Thymus (tissue), 11 donors: ENCODE measurements around the gene PATJ. TPM values are rescaled to one million over a fixed set of nuclear protein-coding genes. Genes with fewer than 3 reads are reported as not detected.

Experiments used
- DNase-seq, 9 donors: peaks; one replicate each; pipeline ENCODE4 v3.0.0-alpha.2; 2013; ENCODE audit warnings: low spot score in 9 of 9, low read depth in 6 of 9, missing footprints in 1 of 9
- H3K27ac ChIP-seq, 2 donors: one replicate each; pipeline ENCODE4 v1.5.1; 2013; ENCODE audit warnings: control low read depth in 1 of 2, low read depth in 1 of 2, low read length in 1 of 2, mild to moderate bottlenecking in 1 of 2, moderate library complexity in 1 of 2
- H3K27me3 ChIP-seq, 2 donors: one replicate each; pipeline ENCODE4 v1.5.1; 2013; ENCODE audit warnings: low read length in 1 of 2; ENCODE audit not compliant: control insufficient read depth in 2 of 2, insufficient read depth in 1 of 2
- H3K36me3 ChIP-seq, 2 donors: one replicate each; pipeline ENCODE4 v1.5.1; 2013; ENCODE audit warnings: low read length in 1 of 2, mild to moderate bottlenecking in 1 of 2, moderate library complexity in 1 of 2; ENCODE audit not compliant: control insufficient read depth in 2 of 2, insufficient read depth in 2 of 2
- H3K4me1 ChIP-seq, 2 donors: one replicate each; pipeline ENCODE4 v1.5.1; 2013; ENCODE audit warnings: low read length in 2 of 2; ENCODE audit not compliant: control insufficient read depth in 2 of 2, insufficient read depth in 2 of 2
- H3K4me3 ChIP-seq, 2 donors: one replicate each; pipeline ENCODE4 v1.5.1; 2013; ENCODE audit warnings: low read length in 2 of 2, control low read depth in 1 of 2, mild to moderate bottlenecking in 1 of 2
- H3K9me3 ChIP-seq, 2 donors: one replicate each; pipeline ENCODE4 v1.5.1; 2013; ENCODE audit warnings: low read length in 1 of 2, mild to moderate bottlenecking in 1 of 2; ENCODE audit not compliant: control insufficient read depth in 2 of 2, insufficient read depth in 1 of 2
- WGBS: extraction: QIAGEN DNeasy Blood & Tissue Kit; methylation state at CpG from one replicate; pipeline ENCODE4 v1.1.7; 2013; 5-methylcytosine and 5-hydroxymethylcytosine counted together
- polyA plus RNA-seq: library from polyadenylated mRNA; stranded (reverse); fragments of 200-250 nt; gene quantifications from one replicate; pipeline ENCODE4 v1.2.3, GENCODE V29; 2013
- total RNA-seq: library from RNA; stranded (reverse); fragments of 120-200 nt; gene quantifications from one replicate; pipeline ENCODE4 v1.2.4, GENCODE V29; 2013
- donor health status: healthy.

PATJ gene
- total and polyA plus RNA-seq, 2 donors = 8.6 to 12.4 TPM

GRCh38 chr1:61746813-61747212, 4.5 kb downstream of the PATJ start:
- peaks cover 9 to 11% of the 10 kb centered on the region in 2 donors for H3K27me3 ChIP-seq
- WGBS = 97% methylated on average over 1 of the region's 1 CpG
- DNase-seq = no peak
- H3K9me3 ChIP-seq = no peaks in the 10 kb centered on the region
- H3K27ac ChIP-seq = no peak overlapping the region
- peaks cover 3 to 5% of the 10 kb centered on the region in 2 donors for H3K4me1 ChIP-seq
- no peaks in the 10 kb centered on the region for H3K36me3 ChIP-seq
- no peak overlapping the region for H3K4me3 ChIP-seq

GRCh38 chr1:61748566-61748965, 6.3 kb downstream of the PATJ start:
- H3K27ac ChIP-seq = no peak overlapping the region
- H3K27me3 ChIP-seq = no peaks in the 10 kb centered on the region
- 97% methylated on average over 4 of the region's 4 CpGs for WGBS
- no peaks in the 10 kb centered on the region for H3K36me3 ChIP-seq
- H3K4me3 ChIP-seq = no peak overlapping the region
- no peaks in the 10 kb centered on the region for H3K4me1 ChIP-seq
- H3K9me3 ChIP-seq = no peaks in the 10 kb centered on the region
- no peak for DNase-seq

- Histone ChIP-seq H3K4me1 (no peaks in the 10 kb centered on the region), H3K4me3 (no peak overlapping the region), H3K36me3 (no peaks in the 10 kb centered on the region), H3K27ac (no peak overlapping the region), H3K9me3 (no peaks in the 10 kb centered on the region), H3K27me3 (no peaks in the 10 kb centered on the region)
- DNase-seq = no peak
- WGBS = 97% methylated on average over 2 of the region's 2 CpGs
These were observed 7.3 kb downstream of the PATJ start for GRCh38 chr1:61749574-61749973.

- H3K4me1 ChIP-seq = no peaks in the 10 kb centered on the region
- 97% methylated on average over 1 of the region's 1 CpG for WGBS
- H3K27me3 ChIP-seq = no peaks in the 10 kb centered on the region
- no peak overlapping the region for H3K27ac ChIP-seq
- DNase-seq = no peak
- no peaks in the 10 kb centered on the region for H3K36me3 ChIP-seq
- H3K9me3 ChIP-seq = no peaks in the 10 kb centered on the region
- no peak overlapping the region for H3K4me3 ChIP-seq
These were observed 10.7 kb downstream of the PATJ start for GRCh38 chr1:61752921-61753389.

- Histone ChIP-seq H3K4me3 (no peak overlapping the region), H3K27ac (no peak overlapping the region), H3K36me3 (no peaks in the 10 kb centered on the region), H3K4me1 (no peaks in the 10 kb centered on the region), H3K9me3 (no peaks in the 10 kb centered on the region), H3K27me3 (no peaks in the 10 kb centered on the region)
- DNase-seq = no peak
- WGBS = 97% methylated on average over 1 of the region's 1 CpG
These were observed 11.8 kb downstream of the PATJ start for GRCh38 chr1:61753998-61754508.

- no peaks in the 10 kb centered on the region for H3K9me3 ChIP-seq
- H3K4me1 ChIP-seq = no peaks in the 10 kb centered on the region
- WGBS = over 99% methylated on average over 4 of the region's 4 CpGs
- no peak for DNase-seq
- H3K27ac ChIP-seq = no peak overlapping the region
- H3K4me3 ChIP-seq = no peak overlapping the region
- H3K36me3 ChIP-seq = no peaks in the 10 kb centered on the region
- H3K27me3 ChIP-seq = no peaks in the 10 kb centered on the region
These were observed 12.3 kb downstream of the PATJ start for GRCh38 chr1:61754545-61754944.

GRCh38 chr1:61756773-61757172, 14.5 kb downstream of the PATJ start:
- no peaks in the 10 kb centered on the region for H3K4me1 ChIP-seq
- H3K27ac ChIP-seq = no peak overlapping the region
- H3K36me3 ChIP-seq = no peaks in the 10 kb centered on the region
- no peaks in the 10 kb centered on the region for H3K27me3 ChIP-seq
- H3K9me3 ChIP-seq = no peaks in the 10 kb centered on the region
- WGBS = 93% methylated on average over 3 of the region's 3 CpGs
- H3K4me3 ChIP-seq = no peak overlapping the region
- no peak for DNase-seq

- H3K36me3 ChIP-seq = no peaks in the 10 kb centered on the region
- H3K27ac ChIP-seq = no peak overlapping the region
- no peaks in the 10 kb centered on the region for H3K9me3 ChIP-seq
- 95% methylated on average over 2 of the region's 2 CpGs for WGBS
- no peak overlapping the region for H3K4me3 ChIP-seq
- no peaks in the 10 kb centered on the region for H3K27me3 ChIP-seq
- H3K4me1 ChIP-seq = no peaks in the 10 kb centered on the region
- no peak for DNase-seq
These were observed 15.7 kb downstream of the PATJ start for GRCh38 chr1:61757950-61758349.

GRCh38 chr1:61770131-61770530, 27.9 kb downstream of the PATJ start:
- no peaks in the 10 kb centered on the region for H3K27me3 ChIP-seq
- H3K9me3 ChIP-seq = no peaks in the 10 kb centered on the region
- H3K4me3 ChIP-seq = no peak overlapping the region
- H3K27ac ChIP-seq = no peak overlapping the region
- 97% methylated on average over 1 of the region's 1 CpG for WGBS
- no peaks in the 10 kb centered on the region for H3K36me3 ChIP-seq
- no peaks in the 10 kb centered on the region for H3K4me1 ChIP-seq
- DNase-seq = no peak

- Histone ChIP-seq H3K27me3 (no peaks in the 10 kb centered on the region), H3K4me3 (no peak overlapping the region), H3K9me3 (no peaks in the 10 kb centered on the region), H3K4me1 (peaks cover 0 to 6% of the 10 kb centered on the region in 2 donors), H3K27ac (peak overlapping the region; percentile 23 to 27), H3K36me3 (no peaks in the 10 kb centered on the region)
- 45% methylated on average over 2 of the region's 2 CpGs for WGBS
- peak in 1 of 9 donors; percentile 44 for DNase-seq
These were observed 33.8 kb downstream of the PATJ start for GRCh38 chr1:61776091-61776490.
